Mononuclear cell (primary cell): ENCODE measurements around the gene CNGA1. TPM values are rescaled to one million over a fixed set of nuclear protein-coding genes. Genes with fewer than 3 reads are reported as not detected.
A peak's percentile ranks its signal among the peaks of the same experiment; 100 is the strongest.

Source experiments
- H3K27me3 ChIP-seq: 2 replicates; pipeline ENCODE4 v1.6.0; 2011; ENCODE audit warnings: low read length, control low read depth; ENCODE audit not compliant: insufficient read depth
- H3K4me1 ChIP-seq: 2 replicates; pipeline ENCODE4 v1.5.1; 2011; ENCODE audit warnings: mild to moderate bottlenecking, low read length, control low read depth; ENCODE audit not compliant: insufficient read depth
- H3K4me3 ChIP-seq: 2 replicates; pipeline ENCODE4 v1.5.1; 2011; ENCODE audit warnings: mild to moderate bottlenecking, low read length, moderate library complexity
- H3K9me3 ChIP-seq: 2 replicates; pipeline ENCODE4 v1.5.1; 2011; ENCODE audit warnings: low read depth, mild to moderate bottlenecking, control low read depth, low read length
- total RNA-seq: library from RNA; depleted of rRNA; stranded (reverse); fragments of >200 nt; gene quantifications from one replicate; pipeline ENCODE4 v1.2.3, GENCODE V29; 2012

The CNGA1 gene
- total RNA-seq, 1 donor, result not detected

- peaks cover 21% of the 10 kb centered on the region for H3K4me1 ChIP-seq
- no peaks in the 10 kb centered on the region for H3K27me3 ChIP-seq
- peak overlapping the region; percentile 99 for H3K4me3 ChIP-seq
- no peaks in the 10 kb centered on the region for H3K9me3 ChIP-seq
Measured at GRCh38 chr4:47914926-47915237, 101.6 kb downstream of the CNGA1 start.

GRCh38 chr4:47914220-47914925, 102.1 kb downstream of the CNGA1 start, which contains the start of gene NFXL1:
Gene NFXL1 (minus strand): TSS chr4:47914583. CDS start chr4:47914203, 380 bp downstream.
- Histone ChIP-seq H3K4me3 (peak within 1 kb of the TSS; percentile 99), H3K9me3 (no peaks in the 10 kb centered on the region), H3K27me3 (no peaks in the 10 kb centered on the region), H3K4me1 (peaks cover 21% of the 10 kb centered on the region)

DNA sequence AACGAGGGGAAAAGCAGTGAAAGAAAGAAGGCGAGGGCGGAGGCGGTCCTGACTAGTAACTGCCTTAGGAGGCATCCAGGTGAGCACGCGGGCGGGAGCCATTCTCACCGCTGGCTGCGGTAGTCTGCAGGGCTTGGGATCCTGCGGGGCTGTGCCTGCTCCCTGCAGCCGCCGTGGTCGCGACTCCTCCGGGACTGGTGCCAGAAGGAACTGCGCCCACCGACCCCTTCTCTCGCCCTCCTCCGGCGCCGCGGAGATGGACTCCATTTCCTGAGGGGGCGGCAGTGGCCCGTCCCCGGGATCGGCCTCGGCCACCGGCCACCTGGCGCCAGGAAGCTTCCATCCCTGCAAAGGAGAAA, 102.6 kb downstream of the CNGA1 start:
- H3K4me1 ChIP-seq, result peaks cover 21% of the 10 kb centered on the region
- no peaks in the 10 kb centered on the region for H3K27me3 ChIP-seq
- H3K4me3 ChIP-seq, result peak overlapping the region; percentile 99
- H3K9me3 ChIP-seq, result no peaks in the 10 kb centered on the region

GRCh38 chr4:47913330-47913729, 103.2 kb downstream of the CNGA1 start:
- H3K4me3 ChIP-seq, result peak overlapping the region; percentile 99
- H3K27me3 ChIP-seq, result no peaks in the 10 kb centered on the region
- peaks cover 21% of the 10 kb centered on the region for H3K4me1 ChIP-seq
- no peaks in the 10 kb centered on the region for H3K9me3 ChIP-seq

DNA sequence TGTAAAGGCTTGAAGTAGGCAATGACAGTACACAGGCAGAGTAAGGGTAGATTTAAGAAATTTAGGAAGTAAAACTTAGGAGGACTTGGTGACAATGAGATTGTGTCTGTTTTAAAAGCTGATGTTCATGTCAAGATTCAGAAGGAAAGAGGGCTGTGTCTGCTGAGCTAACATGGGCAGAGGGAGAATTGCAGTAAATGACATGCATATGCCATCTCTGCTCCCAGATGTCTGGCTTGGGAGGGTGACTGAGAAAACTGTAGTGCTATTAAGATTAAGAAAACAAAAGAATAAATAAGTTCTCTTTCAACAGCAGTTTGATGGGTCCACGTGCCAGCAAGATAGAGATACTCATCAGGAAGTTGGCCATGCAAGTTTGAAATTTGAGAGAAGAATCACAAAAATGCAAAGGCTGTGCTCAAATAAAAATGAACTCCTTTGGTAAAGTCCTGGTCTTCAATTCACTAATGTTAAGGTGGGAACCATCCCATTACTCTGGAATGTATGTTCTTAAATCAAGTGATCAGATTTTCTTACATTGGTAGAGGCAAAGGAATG, 109.3 kb downstream of the CNGA1 start:
- Histone ChIP-seq H3K4me1 (no peaks in the 10 kb centered on the region), H3K9me3 (no peaks in the 10 kb centered on the region), H3K27me3 (no peaks in the 10 kb centered on the region), H3K4me3 (no peak overlapping the region)

DNA sequence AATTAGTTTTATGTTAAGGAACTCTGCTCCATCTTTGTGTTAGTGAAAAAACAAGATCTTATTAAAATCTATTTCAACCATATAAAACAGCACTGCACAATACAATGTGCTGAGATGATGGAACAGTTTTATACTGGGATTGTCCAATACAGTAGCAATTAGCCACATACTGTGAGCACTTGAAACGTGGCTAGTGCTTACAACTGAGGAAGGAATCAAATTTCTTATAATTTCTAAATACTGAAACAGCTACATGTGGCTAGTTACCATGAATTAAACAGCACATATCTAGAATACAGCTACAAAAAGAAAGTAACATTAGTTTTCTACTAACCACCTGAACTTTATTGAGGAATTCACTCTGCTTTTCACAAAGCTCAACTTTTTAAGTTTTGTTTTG, 116.8 kb downstream of the CNGA1 start:
- Histone ChIP-seq H3K9me3 (no peaks in the 10 kb centered on the region), H3K4me3 (no peak overlapping the region), H3K27me3 (no peaks in the 10 kb centered on the region), H3K4me1 (no peaks in the 10 kb centered on the region)

DNA sequence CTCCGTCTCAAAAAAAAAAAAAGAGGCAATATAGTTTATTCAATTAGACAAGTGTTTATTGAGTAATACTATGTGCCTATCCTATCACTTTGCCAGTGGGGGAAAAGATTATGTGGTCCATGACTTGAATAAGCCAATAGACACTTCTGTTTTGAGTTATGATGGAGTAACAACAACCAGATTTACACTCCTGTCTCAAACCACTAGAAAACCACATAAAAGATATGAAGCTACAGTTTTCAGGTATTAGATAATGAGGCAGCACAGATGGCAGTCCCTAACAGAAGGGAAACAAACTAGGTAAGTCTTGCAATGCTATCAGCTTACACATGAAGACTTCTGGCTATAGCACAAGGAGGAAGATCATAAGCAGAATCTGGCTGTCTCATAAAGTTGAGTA, 124.6 kb downstream of the CNGA1 start:
- Histone ChIP-seq H3K4me3 (no peak overlapping the region), H3K9me3 (no peaks in the 10 kb centered on the region), H3K27me3 (no peaks in the 10 kb centered on the region), H3K4me1 (no peaks in the 10 kb centered on the region)

Other genes with a start within 250 kb of the CNGA1 start
- gene CORIN, start 178.6 kb downstream of the CNGA1 start, total RNA-seq, result 0.10 TPM
- 6.8 TPM for gene NFXL1, start 102.1 kb downstream of the CNGA1 start, total RNA-seq
- gene NIPAL1, start 91 bp upstream of the CNGA1 start, total RNA-seq, result under 0.01 TPM
- 74.9 TPM for gene TXK, start 117.6 kb upstream of the CNGA1 start, total RNA-seq